GM21619 (cell line): Measurements from ENCODE around the gene EXOC6.

Source experiments
- ATAC-seq: cut with Tn5 transposase; IDR thresholded peaks from one replicate; pipeline ENCODE4 v1.9.1; 2021; ENCODE audit not compliant: unreplicated experiment

Gene EXOC6

DNA sequence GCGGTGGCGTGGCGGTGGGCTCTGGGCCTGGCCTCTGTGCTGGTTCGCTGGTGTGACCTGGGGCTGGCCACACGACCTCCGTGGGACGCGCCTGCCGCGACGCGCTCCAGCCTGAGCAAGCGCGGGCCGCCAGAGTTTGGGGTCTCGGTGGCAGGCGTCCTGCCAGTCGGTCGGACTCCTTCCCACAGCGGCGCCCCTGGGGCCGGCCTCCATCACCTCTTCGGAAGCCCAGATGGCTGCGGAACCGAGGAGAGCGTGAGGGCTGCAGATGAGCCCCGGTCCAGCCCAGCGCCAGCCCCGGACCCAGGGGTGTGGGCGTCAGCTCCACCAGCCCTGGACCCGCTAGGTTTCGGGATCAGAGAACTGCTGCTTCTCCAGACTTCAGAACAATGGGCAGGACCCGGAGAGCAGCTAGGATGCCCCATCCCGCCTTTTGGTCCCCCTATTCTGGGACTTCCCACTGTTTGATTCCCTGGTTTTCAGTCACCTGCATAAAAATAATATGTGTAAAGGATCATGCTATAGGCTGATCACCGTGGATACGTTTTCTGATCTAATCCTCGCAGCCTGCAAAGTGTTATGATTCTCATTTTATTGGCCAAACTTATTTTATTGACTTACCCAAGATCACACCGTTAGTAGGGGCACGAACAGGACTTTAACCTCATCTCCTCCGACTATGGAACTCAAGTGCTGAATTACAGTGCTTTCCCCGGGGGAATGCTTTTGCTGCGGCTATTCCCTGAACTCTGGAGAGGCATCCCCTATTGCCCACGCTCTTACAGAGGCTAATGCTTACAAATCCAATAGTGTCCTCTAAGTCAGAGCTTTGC lies 215.0 kb downstream of the EXOC6 start:
- ATAC-seq: no peak

DNA sequence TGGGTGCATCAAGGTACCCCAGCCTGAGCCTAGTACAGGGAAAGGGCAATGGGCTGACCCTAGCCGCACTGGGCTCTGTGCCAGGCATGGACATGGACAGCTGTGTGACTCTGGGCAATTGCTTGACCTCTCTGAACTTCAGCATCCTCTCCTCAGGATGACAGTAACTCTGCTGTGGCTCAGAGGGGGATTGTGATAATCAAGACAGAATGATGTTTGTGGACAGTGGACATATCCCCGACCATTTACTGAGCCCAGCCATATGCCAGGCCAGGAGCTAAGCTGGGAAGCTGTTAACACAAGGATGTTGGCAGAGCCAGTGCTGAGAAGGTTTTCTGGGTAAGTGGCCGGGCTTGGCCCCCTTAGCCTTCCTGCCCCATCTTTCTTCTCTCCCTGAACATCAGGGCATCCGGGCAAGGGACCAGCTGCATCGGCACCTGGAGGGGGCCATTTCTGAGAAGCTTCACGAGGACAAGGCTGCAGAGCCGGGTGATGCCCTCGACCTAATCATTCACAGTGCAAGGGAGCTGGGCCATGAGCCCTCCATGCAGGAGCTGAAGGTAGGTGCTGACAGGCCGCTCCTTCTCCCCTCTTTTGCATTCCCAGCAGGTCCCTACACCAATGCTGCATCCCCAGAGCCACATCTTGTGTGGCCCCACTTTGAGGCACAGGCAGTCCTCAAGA lies 215.8 kb downstream of the EXOC6 start:
- no peak for ATAC-seq

DNA sequence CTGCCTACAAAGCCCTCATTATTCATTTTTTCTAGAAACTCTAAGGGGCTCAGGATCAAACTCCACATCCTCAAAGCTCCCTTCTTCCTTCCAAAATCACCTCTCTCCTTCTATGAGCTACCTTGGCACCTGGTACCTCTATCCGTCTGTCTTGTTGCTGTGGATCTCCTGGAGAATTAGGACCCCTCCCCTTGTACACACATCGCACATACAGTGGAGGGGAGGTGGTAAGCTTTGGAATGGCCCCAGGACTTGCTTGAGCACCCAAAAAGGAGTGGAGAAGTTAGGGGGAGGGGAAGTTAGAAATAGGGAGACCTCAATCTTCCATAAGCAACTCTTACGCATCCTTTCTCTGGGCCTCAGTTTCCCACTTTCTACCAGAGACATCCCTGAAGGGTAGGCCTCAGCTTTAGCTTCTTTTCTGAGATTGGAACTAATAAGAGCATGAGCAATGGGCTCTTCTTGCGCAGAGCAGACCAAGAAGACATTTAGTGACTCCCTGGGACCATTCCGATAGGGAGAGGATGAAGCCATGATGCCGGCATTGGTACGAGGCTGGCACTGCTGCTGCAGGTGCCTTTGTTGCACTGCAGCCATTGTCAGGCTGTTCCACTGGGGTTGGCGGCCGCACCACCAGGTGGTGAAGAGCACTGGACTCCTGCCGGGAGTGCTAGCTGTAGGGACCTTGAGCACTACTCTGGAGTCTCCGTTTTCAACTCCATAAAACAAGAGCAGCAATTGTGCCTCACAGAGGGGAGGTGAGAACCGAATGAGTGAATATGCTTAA lies 216.7 kb downstream of the EXOC6 start:
- ATAC-seq: no peak

DNA sequence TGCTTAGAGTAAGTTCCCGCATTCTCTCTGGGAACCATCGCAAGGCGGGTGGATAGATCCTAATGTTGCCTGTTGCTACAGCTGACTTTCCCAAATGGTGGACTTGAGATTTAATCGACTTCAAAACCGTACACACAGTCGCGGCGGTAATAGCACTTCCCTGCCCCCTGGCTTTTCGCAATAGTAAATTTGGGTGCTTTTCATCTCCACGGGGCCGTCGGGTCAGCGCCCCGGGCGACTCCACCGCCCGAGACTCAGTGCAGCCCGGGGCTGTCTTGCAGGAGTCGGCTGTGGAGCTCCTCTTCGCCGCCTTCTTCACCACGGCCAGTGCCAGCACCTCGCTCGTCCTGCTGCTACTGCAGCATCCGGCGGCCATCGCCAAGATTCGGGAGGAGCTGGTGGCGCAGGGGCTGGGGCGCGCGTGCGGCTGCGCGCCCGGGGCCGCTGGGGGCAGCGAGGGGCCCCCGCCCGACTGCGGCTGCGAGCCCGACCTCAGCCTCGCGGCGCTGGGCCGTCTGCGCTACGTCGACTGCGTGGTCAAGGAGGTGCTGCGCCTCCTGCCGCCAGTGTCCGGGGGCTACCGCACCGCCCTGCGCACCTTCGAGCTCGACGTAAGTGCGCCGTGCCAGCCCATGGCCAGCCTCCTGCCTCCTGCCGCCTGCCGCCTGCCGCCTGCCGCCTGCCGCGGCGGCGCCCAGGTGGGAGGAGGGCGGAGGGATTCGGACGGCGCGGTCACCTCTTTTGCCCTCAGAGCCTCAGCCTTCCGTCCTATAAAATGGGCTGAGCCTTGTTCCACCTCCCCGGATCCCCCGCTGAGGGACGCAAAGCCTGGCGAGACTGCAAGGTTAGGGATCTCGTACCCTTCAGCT lies 217.6 kb downstream of the EXOC6 start:
- no peak for ATAC-seq

DNA sequence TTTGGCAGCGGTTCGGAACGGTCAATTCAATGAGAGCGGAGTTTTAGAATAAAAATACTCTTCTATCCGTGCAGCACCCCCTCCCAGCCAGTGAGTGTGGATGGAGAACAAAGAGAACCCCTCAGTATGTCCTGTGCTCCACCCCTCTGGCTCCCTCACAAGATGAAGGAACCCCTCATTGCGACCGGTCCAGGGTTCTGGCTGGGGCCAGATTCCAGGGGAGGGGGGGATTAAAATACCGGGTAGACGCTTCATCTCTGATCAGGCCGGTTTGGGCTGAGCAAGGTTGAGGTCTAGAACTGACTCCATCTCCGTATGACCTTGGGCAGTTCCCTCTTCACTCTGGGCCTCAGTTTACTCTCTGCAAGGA lies 218.2 kb downstream of the EXOC6 start:
- ATAC-seq: no peak

DNA sequence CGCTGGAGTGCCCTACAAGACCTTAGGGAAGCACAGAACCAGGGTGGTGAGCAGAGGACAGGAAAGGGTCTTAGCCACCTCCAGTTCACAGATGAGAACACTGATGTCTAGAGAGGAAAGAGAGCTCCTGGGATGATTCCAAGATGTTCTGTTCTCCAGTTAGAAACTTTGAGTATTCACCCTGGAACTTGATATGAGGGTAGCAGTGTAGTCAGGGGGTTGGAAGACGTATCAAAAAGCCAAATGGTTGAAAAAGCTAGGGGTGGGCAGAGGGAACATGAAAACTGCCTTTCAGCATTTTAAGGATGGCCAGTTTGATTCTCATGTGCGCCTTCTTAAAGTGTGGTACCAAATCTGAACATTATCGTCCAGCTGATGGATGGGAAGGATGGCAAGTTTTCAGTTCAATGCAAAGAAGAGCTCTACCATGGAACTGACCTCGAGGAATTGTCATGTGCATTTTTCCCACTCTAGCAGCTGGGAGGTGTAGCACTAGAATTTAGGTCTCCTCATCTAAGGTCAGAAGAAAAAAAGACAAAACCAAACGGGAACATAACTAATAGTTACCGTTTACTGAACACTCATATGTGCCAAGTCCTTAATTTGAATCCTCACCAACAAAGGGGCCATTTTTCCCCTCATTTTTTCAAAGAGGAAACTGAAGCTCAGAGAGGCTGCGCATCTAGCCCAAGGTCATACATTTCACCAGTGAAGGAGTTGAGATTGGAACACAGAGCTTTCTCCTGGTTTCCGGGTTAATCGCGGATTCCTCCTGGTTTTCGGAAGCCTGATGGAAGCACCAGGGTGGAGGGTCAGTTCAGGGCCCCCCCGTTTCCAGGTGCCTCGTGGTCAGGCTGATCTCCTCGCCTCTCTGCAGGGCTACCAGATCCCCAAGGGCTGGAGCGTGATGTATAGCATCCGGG lies 219.4 kb downstream of the EXOC6 start:
- ATAC-seq: no peak

DNA sequence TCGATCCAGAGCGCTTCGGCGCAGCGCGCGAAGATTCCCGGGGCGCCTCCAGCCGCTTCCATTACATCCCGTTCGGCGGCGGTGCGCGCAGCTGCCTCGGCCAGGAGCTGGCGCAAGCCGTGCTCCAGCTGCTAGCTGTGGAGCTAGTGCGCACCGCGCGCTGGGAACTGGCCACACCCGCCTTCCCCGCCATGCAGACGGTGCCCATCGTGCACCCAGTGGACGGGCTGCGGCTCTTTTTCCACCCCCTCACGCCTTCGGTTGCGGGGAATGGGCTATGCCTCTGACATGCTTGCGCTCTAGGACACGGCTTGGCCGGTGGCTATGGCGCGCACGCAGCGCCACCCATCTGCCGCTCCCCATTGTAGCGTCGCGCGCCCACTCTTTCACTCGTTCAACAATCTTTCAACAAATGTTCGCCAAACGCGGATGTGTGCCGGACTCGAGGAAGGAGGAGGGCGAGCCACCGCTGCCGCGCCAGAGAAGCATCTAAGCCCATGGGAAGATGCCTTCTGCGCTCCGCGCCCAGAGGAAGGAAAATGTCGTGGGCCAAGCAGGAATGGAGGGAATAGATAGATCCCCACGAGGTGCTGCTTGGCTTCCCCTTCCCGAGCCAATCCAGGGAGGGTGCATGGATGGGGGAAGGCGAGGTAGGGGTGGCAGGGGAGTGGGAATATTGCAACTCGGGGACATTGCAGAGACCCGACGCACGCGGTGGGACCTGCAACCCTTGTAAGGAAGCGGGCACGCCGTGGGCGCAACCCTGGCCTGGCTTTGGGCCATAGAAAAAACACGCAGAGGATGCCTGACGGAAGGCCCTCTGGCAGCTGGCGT lies 220.3 kb downstream of the EXOC6 start:
- ATAC-seq: no peak

DNA sequence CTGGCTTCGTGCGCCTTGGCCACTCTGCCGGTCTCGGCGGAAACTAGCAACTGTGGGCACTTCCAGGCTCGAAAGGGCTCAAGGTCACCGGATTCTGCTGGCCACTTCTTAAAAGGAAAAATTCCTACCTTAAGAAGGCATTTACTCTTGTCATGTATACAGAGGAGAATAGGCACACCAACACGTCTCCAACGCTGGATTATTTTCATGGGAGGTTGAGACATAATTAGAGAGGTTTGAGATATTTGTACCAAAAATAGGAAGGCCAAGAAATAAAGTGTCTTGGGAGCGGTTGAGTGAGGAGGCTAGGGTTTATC lies 220.9 kb downstream of the EXOC6 start:
- no peak for ATAC-seq

DNA sequence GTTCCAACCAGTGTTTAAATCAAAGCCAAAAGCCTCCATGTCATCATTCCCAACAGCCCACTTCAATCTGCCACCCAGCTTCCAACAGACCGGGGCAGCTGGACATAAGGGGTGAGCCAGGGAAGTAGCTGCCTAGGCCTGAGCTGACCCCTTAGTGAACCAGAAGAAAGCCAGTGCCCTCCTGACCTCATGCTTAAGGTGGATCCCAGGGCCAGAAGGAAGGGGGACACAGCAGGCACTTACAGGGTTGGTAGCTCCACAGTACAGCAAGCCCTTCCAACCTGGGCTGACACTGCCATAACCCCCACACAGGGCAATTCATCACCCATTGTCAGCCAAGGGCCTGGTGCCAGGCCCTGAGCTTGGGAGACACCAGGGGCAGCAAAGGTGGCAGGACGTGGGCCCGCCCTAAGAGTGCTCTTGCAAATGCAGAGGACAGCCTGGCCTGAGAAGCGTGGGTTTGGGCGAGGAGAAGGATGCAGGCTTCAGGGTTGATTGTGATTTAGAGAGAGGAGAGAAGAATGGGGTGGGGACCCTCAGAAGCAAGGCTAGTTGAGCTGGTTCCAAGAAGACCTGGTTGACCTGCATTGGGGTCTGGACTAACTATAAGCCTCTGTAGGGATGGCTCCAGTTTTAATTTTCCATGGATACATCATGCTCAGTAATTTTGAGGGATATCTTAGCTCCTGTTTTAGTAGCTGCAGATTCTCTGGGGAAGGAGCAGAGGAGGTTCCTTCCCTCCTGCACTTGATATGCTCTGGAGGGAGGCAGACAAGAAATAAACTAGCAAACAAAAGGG lies 222.3 kb downstream of the EXOC6 start:
- no peak for ATAC-seq

DNA sequence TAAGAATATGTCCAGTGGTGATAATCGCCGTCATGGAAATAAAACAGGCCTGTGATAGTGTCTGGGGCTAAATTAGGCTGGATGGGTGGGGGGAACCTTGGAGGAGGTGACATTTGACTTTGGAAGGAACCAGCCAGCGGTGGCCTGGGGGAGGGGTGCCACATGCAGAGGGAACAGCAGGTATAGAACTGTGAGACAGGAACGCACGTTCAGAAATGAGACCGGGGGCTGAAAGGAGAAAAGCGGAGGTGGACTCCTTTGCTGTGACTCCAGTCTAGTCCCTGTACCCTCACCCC lies 222.8 kb downstream of the EXOC6 start:
- no peak for ATAC-seq

DNA sequence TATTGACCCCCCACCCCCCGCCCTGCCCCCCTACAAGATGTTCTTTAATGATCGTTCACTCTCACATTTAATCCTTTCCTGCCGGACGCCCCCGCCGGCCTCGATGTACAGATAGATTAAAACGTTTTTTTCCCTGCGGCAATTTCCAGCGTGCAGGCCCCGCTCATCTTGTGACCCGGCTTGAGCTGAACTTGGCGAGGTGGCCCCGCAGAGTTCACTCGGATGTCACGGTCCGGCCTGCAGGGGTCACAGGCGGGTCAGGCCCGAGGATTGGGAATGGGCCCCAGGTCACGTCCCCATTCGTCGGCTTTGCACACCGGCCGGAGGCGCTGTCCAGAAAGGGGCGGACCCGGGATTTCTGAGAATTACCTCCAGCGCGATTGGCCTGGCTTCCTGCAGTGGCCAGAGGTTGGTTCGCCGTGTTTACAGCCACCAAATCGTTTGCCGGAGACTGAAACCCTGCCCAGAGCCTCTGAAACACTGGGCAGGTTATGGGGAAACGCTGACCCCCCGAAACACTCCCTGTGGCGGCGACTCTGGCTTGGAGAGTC lies 223.4 kb downstream of the EXOC6 start:
- no peak for ATAC-seq

DNA sequence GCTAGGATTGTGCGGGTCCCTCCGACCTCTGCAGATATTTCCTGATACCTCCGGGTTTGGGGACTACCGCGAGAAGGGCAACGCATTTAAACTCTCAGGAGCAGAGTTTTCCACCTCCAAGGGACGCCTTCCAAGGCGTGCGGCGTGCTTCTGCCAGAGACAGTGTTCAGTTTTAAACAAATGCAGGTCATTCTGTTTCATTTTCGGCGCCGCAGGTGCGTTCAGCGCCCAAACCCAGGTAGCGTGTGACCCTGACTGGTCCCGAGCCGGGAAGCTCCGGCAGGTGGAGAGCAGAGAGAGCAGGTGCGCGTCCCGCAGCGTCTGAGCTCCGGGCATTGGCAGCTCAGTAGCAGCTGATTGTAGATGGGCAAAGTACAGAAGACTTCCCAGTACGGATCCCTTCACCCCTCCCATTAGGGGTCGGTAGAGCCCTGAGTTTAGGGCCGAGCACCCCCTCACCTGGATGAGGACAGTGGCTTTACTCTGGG lies 223.9 kb downstream of the EXOC6 start:
- no peak for ATAC-seq

DNA sequence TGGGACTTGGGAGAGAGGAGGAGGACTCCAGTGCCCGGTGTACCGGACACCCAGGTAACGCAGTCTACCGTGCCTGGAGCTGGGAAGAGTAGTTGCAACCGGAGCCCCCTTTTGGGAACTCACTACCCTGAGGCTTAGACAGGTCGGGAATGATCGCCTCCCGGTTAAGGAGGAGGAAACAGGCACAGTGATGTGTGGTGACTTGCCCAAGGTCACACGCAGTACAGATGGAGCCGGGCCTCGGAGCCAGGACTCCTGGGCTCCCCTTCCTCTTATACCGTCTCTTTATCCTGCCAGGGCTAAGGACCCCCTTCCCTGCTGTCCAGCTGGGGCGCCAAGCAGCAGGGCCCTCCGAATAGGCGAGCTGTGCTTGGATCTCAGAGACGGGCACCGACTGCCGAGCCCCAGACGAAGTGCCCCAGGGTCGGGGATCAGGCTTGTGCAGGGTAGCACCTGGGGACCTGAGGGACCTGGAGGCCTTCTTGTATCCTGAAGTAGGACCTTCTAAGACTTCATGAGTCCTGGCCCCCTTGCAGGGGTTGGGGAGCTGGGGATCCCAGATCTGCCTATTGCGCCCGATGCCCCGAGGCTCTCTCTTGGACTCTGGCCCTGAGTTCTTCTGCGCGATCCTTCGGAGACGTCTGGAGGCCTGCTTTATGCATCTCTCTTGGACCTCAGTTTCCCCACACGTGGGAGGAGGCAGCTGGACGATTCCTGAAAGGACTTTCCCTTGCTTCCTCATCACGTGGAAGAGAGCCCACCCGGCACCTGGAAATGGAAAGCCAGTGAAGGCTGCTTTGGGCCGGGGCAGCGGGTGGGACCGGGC lies 224.6 kb downstream of the EXOC6 start:
- no peak for ATAC-seq

DNA sequence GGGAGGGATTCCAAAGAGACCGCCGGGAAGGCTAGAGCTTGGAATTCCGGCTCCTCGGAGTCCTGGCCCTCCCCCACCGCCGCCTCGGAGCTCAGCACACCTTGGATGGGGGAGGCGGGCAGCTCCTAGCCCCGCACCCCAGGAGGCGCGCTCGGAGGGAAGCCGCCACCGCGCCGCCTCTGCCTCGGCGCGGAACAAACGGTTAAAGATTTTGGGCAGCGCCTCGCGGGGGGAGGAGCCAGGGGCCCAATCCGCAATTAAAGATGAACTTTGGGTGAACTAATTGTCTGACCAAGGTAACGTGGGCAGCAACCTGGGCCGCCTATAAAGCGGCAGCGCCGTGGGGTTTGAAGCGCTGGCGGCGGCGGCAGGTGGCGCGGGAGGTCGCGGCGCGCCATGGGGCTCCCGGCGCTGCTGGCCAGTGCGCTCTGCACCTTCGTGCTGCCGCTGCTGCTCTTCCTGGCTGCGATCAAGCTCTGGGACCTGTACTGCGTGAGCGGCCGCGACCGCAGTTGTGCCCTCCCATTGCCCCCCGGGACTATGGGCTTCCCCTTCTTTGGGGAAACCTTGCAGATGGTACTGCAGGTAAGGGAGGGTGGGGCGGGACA lies 225.3 kb downstream of the EXOC6 start, which contains the start of gene CYP26A1:
CYP26A1 (plus strand) TSS at position 355 of the 608 bp plus-strand sequence; CDS start at position 397, 42 bp downstream.
- no peak for ATAC-seq

DNA sequence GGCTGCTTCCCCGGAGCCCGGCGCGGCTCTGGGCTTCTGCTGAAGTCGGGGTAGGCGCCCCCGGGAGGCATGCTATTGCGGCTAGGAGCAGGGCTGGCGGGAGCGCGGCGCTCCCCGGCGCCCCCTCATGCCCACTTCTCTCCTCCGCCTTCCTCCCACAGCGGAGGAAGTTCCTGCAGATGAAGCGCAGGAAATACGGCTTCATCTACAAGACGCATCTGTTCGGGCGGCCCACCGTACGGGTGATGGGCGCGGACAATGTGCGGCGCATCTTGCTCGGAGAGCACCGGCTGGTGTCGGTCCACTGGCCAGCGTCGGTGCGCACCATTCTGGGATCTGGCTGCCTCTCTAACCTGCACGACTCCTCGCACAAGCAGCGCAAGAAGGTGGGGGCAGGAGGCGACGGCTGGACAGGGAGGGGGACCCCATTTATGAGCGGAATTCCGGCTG lies 225.9 kb downstream of the EXOC6 start:
- no peak for ATAC-seq

DNA sequence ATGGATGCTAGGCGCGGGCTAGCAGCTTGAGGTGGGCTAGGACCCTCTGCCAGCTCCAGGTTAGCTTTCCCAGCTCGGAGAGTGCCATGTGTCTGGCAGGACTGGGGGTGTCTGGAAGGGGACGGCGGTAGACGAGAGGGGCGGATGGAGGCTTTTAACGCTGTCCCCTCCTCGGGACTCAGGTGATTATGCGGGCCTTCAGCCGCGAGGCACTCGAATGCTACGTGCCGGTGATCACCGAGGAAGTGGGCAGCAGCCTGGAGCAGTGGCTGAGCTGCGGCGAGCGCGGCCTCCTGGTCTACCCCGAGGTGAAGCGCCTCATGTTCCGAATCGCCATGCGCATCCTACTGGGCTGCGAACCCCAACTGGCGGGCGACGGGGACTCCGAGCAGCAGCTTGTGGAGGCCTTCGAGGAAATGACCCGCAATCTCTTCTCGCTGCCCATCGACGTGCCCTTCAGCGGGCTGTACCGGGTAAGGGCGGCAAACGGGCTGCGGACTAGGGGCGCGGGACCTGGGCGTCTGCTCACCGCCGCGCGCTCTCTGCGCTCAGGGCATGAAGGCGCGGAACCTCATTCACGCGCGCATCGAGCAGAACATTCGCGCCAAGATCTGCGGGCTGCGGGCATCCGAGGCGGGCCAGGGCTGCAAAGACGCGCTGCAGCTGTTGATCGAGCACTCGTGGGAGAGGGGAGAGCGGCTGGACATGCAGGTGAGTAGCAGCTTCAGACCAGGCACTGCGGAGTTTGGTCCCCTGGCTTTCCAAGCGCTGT lies 226.5 kb downstream of the EXOC6 start:
- ATAC-seq: no peak
